NCI-H2227 (cell line): ENCODE results near the gene NCOA3.
A peak's percentile ranks its signal among the peaks of the same experiment; 100 is the strongest.
"Not testable (repeated sequence)": the region's sequence is repeated elsewhere in the genome, so short reads cannot be mapped to it uniquely, and the experiment has no call there.

Experiments used
- DNase-seq: peaks from one replicate; lab custom pipeline; 2025; ENCODE audit not compliant: unreplicated experiment; lab: John Stamatoyannopoulos, UW

Gene NCOA3

DNA sequence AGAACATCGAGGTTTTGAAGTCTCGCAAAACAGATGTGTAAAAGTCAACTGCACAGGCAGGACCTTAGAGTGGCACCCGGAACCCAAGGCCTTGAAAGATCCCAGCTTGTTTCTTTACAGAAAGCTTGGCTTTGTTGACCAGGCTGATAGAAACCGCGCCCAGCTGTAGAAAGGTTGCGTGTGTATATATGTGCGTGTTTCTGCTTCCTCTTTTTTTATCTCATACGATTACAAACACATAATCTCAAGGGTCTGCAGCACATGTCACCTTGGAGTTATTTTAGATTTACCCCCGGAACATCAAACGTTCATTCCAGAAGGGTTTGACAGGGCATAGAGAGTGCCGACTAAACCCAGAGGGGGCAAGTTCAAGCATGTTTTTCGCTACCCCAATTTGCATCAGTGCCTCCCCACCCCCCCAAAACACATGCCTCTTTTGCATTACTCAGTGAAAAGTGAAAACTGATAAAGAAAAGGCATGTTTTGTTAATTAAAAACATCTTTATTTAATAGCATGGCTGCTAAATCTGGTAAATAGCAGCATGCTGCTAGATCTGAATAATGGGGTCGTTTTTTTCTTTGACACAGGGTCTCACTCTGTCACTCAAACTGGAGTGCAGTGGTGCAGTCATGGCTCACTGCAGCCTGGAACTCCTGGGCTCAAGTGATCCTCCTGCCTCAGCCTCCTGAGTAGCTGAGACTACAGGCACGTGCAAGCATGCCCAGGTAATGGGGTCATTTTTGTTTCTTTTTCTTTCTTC, 33.2 kb upstream of the NCOA3 start:
- no peak for DNase-seq

DNA sequence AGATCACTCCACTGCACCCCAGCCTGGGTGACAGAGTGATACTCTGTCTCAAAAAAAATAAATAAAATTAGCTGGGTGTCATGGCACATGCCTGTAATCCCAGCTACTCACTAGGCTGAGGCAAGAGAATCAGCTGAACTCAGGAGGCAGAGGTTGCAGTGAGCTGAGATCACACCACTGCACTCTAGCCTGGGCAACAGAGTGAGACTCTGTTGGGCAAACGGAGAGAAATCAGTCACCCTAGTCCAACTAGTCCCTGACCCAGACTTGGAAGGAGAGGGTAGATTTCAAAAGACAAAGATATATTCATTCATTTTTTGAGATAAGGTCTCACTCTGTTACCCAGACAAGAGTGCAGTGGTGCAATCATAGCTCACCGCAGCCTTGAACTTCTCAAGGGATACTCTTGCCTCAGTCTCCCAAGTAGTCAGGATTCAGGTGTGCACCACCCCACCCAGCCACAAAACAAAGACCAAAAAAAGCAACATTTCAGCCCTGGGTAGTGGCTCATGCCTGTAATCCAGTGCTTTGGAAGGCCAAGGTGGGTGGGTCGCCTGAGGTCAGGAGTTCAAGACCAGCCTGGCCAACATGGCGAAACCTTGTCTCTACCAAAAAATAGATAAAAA, 26.2 kb upstream of the NCOA3 start:
- DNase-seq, result no peak

DNA sequence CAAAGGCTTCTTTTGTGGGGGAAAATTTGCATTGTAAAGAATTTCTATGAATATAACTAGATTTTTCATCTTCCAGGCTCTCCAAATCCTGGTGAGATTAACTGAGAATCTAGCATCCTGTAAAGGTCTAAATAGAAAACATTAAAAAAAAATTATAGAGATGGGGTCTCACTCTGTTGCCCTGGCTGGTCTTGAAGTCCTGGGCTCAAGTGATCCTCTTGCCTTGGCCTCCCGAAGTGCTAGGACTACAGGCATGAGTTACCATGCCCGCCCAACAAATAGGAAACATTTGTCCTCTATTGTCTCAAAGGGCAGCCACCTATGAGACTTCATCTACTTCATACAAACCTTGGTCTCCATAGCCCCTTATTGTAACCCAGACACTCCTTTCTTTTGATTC, 25.2 kb upstream of the NCOA3 start:
- DNase-seq, result no peak

DNA sequence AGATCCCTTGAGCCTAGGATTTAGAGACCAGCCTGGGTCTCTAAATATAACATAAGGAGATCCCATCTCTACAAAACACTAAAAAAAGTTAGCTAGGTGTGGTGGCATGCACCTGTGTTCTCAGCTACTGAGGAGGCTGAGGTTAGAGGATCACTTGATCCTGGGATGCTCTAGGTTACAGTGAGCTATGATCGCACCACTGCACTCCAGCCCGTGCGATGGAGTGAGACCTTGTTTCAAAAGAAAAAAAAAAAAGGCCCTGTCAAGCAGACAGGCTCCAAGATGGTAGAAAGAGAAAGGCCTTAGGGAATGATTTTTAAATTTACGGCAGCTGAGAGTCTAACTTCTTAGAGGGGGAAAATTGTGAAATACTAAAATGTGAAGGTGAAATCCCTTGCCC, 22.6 kb upstream of the NCOA3 start:
- DNase-seq, result no peak

DNA sequence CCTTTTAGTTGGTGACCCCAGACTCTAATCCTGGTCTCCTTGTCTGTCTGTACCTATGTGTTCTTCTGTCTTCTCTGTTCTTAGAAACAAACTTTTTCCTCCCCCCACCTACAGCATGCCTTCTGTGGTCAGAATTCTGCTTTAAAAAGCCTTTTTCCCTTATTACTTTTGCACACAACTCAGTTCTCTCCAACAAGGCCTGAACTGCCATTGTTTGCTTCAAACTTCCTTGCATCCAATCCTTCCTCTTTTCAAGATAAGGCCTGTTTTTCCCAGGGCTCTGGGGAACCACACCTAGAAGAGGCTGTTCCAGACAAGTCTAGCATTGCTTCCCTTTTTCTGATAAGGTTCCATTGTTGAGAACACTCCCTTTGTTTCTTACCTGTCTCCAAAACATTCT, 22.2 kb upstream of the NCOA3 start:
- no peak for DNase-seq

DNA sequence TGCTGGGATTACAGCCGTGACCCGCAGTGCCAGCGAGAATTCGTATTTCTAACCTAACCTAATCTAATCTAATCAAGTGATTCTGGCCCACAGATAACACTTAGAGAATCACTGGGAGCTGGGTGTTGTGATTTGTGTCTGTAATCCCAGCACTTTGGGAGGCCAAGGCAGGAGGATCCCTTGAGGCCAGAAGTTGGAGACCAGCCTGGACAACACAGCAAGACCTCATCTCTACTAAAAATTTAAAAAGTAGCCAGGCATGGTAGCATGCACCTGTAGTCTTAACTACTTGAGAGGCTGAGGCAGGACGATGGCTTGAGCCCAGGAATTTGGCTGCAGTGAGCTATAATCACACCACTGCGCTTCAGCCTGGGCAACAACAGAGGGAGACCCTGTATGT, 21.4 kb upstream of the NCOA3 start:
- no peak for DNase-seq

DNA sequence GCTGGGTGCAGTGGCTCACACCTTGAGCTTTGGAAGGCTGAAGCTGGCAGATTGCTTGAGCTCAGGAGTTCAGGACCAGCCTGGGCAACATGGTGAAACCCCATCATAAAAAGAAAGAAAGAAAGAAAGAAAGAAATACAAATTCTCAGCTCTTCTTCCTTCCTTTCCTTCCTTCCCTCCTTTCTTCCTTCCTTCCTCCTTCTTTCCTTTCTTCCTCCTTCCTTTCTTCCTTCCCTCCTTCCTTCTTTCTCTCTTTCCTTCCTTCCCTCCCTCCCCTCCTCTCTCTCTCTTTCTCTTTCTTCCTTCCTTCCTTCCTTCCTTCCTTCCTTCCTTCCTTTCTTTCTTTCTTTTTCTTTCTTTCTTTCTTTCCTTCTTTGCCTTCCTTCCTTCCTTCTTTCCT, 21.0 kb upstream of the NCOA3 start:
- DNase-seq, result no peak

DNA sequence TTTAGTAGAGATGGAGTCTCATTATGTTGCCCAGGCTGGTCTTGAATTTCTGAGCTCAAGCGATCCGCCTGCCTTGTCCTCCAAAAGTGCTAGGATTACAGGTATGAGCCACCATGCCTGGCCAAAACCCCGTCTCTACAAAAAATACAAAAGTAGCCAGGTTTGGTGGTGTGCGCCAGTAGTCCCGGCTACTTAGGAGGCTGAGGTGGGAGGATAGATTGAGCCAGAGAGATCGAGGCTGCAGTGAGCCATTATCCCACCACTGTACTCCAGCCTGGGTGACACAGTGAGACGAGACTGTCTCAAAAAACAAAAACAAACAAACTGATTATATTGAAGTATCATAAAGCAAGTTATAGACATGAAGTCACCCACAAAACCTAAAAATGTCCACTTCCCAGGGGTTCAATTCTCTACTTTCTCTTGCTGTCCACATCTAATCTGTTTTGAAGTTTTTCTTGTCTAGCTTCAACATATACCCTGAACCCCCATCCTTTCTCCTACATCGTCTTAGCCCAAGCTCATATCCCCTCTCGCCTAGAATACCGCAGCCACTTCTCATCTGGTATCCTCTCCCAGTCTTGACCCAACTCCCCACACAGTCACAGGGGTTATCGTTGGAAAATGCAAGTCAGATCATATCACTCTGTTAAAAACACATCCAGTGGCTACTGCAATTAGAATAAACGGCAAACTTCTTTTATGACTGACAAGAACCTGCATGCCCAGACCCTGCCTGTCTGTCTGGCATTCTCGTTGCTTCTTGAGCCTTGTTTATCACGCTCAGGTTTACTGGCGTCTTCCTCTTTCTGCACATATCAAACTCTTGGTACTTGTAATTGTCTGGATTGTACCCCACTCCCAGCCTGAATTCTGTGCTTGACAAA, 20.1 kb upstream of the NCOA3 start:
- DNase-seq, result no peak

DNA sequence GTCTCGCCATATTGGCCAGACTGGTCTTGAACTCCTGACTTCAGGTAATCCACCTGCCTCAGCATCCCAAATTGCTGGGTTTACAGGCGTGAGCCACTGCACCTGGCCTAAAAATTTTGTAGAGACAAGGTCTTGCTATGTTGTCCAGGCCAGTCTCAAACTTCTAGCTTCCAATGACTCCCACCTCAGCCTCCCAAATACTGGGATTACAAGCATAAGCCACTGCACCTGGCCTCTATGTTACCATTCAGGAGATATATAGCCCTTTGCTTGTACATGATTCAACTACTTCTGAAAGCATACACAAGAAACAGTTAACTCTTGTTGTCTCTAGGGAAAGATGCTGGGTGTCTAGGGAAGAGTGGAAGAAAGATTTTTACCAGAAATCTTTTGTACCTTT, 19.0 kb upstream of the NCOA3 start:
- DNase-seq, result no peak

DNA sequence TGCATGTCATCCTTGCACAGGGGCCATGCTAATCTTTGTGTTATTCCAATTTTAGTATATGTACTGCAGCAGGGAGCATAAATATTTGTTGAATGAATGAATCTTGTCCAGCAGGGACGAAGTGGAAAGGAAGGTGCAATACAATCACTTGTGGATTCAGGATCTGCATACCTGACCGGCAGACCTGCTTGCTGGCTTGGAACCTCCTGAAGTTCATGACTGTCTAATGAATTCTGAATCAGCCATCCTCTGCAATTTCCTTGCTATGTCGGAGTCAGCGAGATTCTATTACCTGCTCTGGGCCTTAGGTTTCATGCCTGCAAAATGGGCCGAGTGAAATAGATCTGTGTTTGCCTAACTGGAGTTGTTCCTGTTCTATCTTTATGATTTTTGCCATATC, 17.4 kb upstream of the NCOA3 start:
- no peak for DNase-seq

DNA sequence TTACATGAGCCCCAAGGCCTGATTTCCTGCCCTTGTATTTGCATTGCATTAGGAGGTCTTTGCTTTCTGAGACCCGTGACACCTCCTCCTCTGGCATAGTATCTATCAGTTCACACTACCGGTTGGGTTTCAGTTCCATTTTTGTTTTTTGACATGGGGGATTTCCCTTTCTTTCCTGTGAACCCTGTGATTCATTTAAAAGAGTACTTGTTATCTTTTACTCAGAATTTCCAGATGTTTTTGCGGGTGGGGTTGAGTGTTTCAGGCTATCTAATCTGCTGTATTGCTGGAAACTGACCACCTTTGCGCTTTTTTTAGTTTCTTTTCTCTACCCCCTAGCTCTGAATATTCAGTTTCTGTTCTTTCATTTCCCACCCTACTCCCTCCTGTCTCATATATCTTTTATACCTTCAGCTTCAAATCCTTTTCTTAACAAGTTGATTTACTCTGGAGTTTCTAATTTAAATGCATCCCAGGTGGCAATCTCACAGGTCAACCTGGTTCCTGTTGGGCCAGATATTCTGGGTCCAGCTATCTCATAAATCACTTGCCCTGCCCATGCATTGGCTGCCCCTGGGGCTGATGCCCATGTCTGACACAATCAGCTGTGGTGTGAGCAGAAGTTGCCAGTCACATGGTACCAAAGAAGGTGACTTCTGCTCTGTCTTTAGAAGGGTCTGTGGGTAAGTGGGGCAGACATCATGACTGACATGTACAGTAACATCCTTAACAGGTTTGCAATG, 14.3 kb upstream of the NCOA3 start:
- DNase-seq, result no peak

DNA sequence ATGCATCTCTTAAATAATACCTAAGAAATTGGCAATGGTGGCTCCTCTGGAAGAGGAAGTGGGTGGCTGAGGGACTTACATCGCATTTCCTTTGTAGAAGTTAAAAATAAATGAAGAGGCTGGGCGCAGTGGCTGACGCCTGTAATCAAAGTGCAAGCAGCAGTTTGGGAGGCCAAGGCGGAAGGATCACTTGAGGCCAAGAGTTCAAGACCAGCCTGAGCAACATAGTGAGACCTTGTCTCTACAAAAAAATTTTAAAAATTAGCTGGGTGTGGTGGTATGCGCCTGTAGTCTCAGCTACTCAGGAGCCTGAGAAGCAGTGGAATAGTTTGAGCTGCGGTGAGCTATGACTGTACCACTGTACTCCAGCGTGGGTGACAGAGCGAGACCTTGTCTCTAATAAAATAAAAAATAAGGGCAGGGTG, 12.2 kb upstream of the NCOA3 start:
- DNase-seq, result no peak

DNA sequence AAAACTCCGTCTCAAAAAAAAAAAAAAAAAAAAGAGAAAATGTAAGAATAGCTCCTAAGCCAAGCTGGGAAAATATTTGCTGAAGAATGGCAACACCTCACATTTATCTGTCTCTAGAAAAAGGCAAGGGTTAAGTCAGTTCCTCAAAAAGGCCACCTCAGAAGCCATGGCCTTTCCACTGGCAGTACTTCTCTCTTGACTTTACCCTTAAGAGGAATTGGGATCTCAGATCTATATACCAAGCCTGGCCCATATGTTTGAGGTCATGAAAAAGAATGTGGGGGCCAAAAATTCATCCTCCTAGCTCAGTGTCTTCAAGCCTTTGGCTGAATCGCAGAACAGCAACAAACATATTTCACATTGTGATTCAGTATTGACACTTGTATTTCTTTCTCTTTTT, 10.9 kb upstream of the NCOA3 start:
- DNase-seq, result no peak

DNA sequence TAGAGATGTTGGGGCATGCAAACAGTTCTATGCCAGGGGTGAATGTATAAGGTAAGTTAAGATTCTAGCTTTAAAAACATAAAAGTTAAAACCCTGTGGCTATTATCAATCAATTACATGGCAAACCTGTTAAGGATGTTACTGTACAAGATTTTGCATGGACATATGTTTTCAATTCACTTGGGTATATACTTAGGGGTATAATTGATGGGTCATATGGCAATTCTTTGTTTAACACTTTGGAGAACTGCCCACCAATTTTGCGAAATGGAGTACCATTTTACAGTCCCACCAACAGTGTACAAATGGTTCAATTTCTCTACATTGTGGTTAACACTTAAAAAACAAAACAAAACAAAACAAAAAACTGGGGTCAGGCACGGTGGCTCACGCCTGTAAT, 9.4 kb upstream of the NCOA3 start:
- no peak for DNase-seq

DNA sequence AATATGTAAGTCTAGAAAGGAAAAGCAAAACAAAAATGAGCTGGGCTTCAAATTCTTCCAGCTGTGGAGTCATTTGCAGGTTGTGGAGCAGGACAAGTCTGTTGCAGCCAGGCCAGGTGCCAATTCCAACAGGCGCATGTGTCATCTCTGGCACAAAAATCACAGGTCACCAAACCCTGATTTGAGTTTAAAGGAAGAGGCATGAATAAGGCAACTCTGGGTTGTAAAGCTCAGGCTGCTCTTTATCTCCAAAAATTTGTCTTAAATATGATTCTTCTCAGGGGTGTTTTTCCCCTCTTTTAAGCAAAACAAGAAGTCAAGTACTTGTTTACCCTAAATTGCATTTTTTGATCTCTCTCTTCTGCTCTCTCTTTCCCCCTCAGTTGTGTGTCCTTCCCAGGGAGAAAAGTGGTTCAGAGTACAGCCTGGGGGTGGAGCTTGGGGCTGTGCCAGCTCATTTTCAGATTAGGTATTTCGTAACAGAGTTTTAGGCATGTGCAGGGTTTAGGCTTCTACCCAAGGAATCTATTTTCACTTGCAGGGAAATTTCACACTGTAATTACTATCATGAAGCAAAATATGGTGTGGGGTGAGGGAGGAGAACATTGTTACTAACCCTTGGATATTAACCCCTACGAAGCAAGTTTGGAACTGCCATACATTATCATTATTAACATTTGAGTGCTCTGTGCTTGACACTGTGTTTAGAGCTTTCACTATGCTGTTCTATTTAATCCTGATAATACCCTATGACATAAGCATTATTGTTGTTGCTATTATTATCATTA, 8.3 kb upstream of the NCOA3 start:
- peak; percentile 80 for DNase-seq

DNA sequence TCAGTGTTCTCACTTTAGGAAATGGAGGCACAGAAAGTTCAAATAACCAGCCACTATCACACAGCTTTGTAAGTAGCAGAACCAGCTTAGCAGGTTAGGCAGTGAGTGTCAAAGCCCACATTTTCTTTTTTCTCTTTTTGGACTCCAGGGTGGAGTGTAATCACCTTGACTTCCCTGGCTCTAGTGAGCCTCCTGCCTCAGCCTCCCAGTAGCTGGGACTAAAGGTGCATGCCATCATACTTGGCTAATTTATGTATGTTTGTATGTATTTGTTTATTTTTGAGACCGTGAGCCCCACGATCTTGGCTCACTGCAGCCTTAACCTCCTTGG, 7.8 kb upstream of the NCOA3 start:
- no peak for DNase-seq

DNA sequence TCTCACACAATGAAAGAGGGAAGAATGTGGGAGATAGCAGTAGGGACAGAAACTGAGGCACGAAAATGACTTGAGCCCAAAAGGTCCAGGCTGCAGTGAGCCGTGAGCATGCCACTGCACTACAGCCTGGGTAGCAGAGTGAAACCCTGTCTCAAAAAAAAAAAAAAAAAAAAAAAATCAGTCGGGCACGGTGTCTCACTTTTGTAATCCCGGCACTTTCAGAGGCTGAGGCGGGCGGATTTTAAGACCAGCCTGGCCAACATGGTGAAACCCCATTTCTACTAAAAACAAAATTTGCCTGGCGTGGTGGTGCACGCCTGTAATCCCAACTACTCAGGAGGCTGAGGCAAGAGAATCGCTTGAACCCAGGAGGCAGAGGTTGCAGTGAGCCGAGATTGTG, 7.1 kb upstream of the NCOA3 start:
- not testable (repeated sequence) for DNase-seq

DNA sequence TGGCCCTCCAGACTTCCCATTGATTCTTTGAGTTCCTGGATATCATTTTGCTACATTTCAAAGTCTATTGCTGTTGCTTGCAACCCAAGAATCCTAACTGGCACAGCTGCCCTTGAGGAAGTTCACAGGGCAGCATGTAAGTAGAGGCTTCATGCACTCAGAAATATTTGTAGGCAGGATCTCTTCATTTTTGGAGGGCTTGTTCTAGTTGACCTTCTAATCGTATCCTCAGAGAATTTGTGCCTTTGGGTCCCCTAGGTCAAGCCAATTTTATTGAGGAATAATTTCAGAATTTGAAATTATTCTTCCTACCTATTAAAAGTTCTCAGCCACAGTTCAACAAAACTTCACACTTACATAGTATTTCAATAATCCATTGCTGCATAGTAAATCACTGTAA, 5.6 kb upstream of the NCOA3 start:
- no peak for DNase-seq

DNA sequence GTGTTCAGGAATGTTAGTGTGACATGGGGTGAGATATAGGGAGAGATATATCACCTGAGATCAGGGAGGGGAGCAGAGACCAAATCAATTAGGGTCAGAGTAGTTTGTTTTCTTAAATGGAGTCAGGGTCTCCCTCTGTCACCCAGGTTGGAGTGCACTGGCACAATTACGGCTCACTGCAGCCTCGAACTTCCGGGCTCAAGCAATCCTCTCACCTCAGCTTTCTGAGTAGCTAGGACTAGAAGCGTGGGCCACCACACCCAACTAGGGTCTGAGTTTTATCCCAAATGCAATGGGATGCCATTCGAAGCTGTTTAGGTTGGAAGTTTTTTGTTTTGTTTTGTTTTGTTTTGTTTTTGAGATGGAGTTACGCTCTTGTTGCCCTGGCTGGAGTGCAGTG, 3.1 kb upstream of the NCOA3 start:
- no peak for DNase-seq

DNA sequence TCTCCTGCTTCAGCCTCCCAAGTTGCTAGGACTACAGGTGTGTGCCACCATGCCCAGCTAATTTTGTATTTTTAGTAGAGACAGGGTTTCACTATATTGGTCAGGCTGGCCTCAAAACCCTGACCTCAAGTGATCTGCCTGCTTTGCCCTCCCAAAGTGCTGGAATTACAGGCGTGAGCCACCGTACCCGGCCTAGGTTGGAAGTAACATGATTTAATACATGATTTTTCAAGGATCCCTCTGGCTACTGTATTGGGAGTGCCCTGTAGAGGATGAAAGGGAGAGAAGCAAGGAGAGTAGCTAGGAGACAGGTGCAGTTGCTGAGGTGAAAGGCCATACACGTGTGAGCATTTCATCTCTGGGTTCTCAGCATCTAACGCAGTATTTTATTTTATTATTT, 2.6 kb upstream of the NCOA3 start:
- no peak for DNase-seq

DNA sequence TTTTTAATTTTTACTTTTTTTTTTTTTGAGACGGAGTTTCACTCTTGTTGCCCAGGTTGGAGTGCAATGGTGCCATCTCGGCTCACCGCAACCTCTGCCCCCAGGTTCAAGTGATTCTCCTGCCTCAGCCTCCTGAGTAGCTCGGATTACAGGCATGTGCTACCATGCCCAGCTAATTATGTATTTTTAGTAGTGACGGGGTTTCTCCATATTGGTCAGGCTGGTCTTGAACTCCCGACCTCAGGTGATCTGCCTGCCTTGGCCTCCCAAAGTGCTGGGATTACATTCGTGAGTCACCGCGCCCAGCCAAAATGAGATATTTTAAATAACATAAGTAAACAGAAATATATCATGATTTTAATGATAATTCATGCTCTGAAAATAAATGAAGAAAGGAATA, 1.6 kb upstream of the NCOA3 start:
- DNase-seq, result not testable (repeated sequence)
